H9 (cell line): Measurements from ENCODE around the gene ZFP62. TPM values are rescaled to one million over a fixed set of nuclear protein-coding genes. Genes with fewer than 3 reads are reported as not detected.

Source experiments
- DNase-seq: peaks from one replicate; pipeline ENCODE4 v3.0.0-alpha.2; 2017
- H2AFZ ChIP-seq: one replicate; pipeline ENCODE4 v1.6.1; 2013; ENCODE audit warnings: mild to moderate bottlenecking, low read length, control low read depth, moderate library complexity
- H2AK5ac ChIP-seq: 2 replicates; pipeline ENCODE4 v1.6.1; 2013; ENCODE audit warnings: low read length, control low read depth, mixed read lengths; ENCODE audit not compliant: insufficient read length
- H2BK120ac ChIP-seq: one replicate; pipeline ENCODE4 v1.6.1; 2013; ENCODE audit warnings: low read depth, mild to moderate bottlenecking, low read length, control low read depth, inconsistent platforms; ENCODE audit not compliant: poor library complexity, severe bottlenecking
- H2BK12ac ChIP-seq: 2 replicates; pipeline ENCODE4 v1.6.1; 2013; ENCODE audit warnings: low read length, control low read depth, mixed read lengths, low read depth; ENCODE audit not compliant: insufficient read length
- H2BK15ac ChIP-seq: 2 replicates; pipeline ENCODE4 v1.6.1; 2013; ENCODE audit warnings: low read depth, low read length, control low read depth
- H2BK20ac ChIP-seq: one replicate; pipeline ENCODE4 v1.6.1; 2013; ENCODE audit warnings: low read depth, mild to moderate bottlenecking, low read length, control low read depth, inconsistent platforms; ENCODE audit not compliant: poor library complexity, severe bottlenecking
- H2BK5ac ChIP-seq: 2 replicates; pipeline ENCODE4 v1.6.1; 2013; ENCODE audit warnings: low read length, control low read depth, mixed read lengths; ENCODE audit not compliant: insufficient read length
- H3K14ac ChIP-seq: 2 replicates; pipeline ENCODE4 v1.6.1; 2013; ENCODE audit warnings: low read length, control low read depth; ENCODE audit not compliant: insufficient read depth
- H3K18ac ChIP-seq: 2 replicates; pipeline ENCODE4 v1.6.1; 2013; ENCODE audit warnings: low read depth, mild to moderate bottlenecking, mixed read lengths, low read length, control low read depth; ENCODE audit not compliant: insufficient read length
- H3K23ac ChIP-seq: 2 replicates; pipeline ENCODE4 v1.6.1; 2013; ENCODE audit warnings: low read length, control low read depth, mixed read lengths, low read depth; ENCODE audit not compliant: insufficient read length
- H3K23me2 ChIP-seq: 2 replicates; pipeline ENCODE4 v1.6.1; 2013; ENCODE audit warnings: low read depth, mild to moderate bottlenecking, mixed read lengths, low read length, control low read depth; ENCODE audit not compliant: insufficient read length, poor library complexity, severe bottlenecking
- H3K27ac ChIP-seq: 2 replicates; pipeline ENCODE4 v1.5.1; 2013; ENCODE audit warnings: low read length, control low read depth, mixed read lengths, low read depth; ENCODE audit not compliant: insufficient read length
- H3K27me3 ChIP-seq: 2 replicates; pipeline ENCODE4 v1.6.1; 2013; ENCODE audit warnings: low read length, control low read depth, inconsistent platforms; ENCODE audit not compliant: insufficient read depth
- H3K4ac ChIP-seq: 2 replicates; pipeline ENCODE4 v1.6.1; 2013; ENCODE audit warnings: low read depth, mild to moderate bottlenecking, control low read depth, inconsistent platforms, low read length, moderate library complexity
- H3K4me1 ChIP-seq: 2 replicates; pipeline ENCODE4 v1.6.1; 2013; ENCODE audit warnings: low read length, control low read depth, inconsistent platforms; ENCODE audit not compliant: insufficient read depth
- H3K4me2 ChIP-seq: 2 replicates; pipeline ENCODE4 v1.6.1; 2013; ENCODE audit warnings: low read length, control low read depth, mixed read lengths; ENCODE audit not compliant: insufficient read length, insufficient read depth
- H3K56ac ChIP-seq: 2 replicates; pipeline ENCODE4 v1.6.1; 2013; ENCODE audit warnings: low read depth, mild to moderate bottlenecking, mixed read lengths, low read length, control low read depth; ENCODE audit not compliant: insufficient read length
- H3K79me1 ChIP-seq: 2 replicates; pipeline ENCODE4 v1.6.1; 2013; ENCODE audit warnings: low read depth, mild to moderate bottlenecking, moderate library complexity, low read length, control low read depth, inconsistent platforms; ENCODE audit not compliant: insufficient read depth, poor library complexity, severe bottlenecking
- H3K79me2 ChIP-seq: 2 replicates; pipeline ENCODE4 v1.6.1; 2013; ENCODE audit warnings: low read length, control low read depth, inconsistent platforms; ENCODE audit not compliant: insufficient read depth
- H3K9ac ChIP-seq: 2 replicates; pipeline ENCODE4 v1.6.1; 2013; ENCODE audit warnings: low read length, control low read depth, mixed read lengths; ENCODE audit not compliant: insufficient read length; ENCODE audit errors: extremely low read depth
- H3K9me3 ChIP-seq: one replicate; pipeline ENCODE4 v1.6.1; 2013; ENCODE audit warnings: low read depth, low read length, inconsistent platforms; ENCODE audit not compliant: control insufficient read depth
- H3T11ph ChIP-seq: one replicate; pipeline ENCODE4 v1.6.1; 2013; ENCODE audit warnings: mild to moderate bottlenecking, low read length, control low read depth, inconsistent platforms
- H4K20me1 ChIP-seq: one replicate; pipeline ENCODE4 v1.6.1; 2013; ENCODE audit not compliant: control insufficient read depth, insufficient read length, insufficient read depth
- H4K5ac ChIP-seq: 2 replicates; pipeline ENCODE4 v1.6.1; 2013; ENCODE audit warnings: low read depth, mild to moderate bottlenecking, mixed read lengths, low read length, control low read depth; ENCODE audit not compliant: insufficient read length
- H4K8ac ChIP-seq: replicated peaks from 2 replicates; pipeline ENCODE4 v1.6.1; 2013; ENCODE audit warnings: low read length, control low read depth, mixed read lengths, low read depth; ENCODE audit not compliant: insufficient read length
- H4K91ac ChIP-seq: 2 replicates; pipeline ENCODE4 v1.6.1; 2013; ENCODE audit warnings: low read depth, mild to moderate bottlenecking, moderate library complexity, mixed read lengths, low read length, control low read depth; ENCODE audit not compliant: insufficient read length
- H3K27ac Mint-ChIP-seq, 3 experiments: 2 replicates in 2 of 3; 3 replicates in 1 of 3; pipeline ENCODE4 v1.8.0; 2020 to 2021; ENCODE audit warnings: mixed read lengths in 3 of 3, mild to moderate bottlenecking in 1 of 3, moderate library complexity in 1 of 3
- H3K27me3 Mint-ChIP-seq: 2 replicates; pipeline ENCODE4 v1.8.0; 2021; ENCODE audit warnings: low read depth, mild to moderate bottlenecking, moderate library complexity, mixed read lengths
- H3K36me3 Mint-ChIP-seq, 3 experiments: 2 replicates in 2 of 3; 3 replicates in 1 of 3; pipeline ENCODE4 v1.8.0; 2020 to 2021; ENCODE audit warnings: low read depth in 3 of 3, mixed read lengths in 3 of 3; ENCODE audit not compliant: insufficient read depth in 1 of 3
- H3K4me1 Mint-ChIP-seq, 2 experiments: 2 replicates each; pipeline ENCODE4 v1.8.0; 2020; ENCODE audit warnings: mixed read lengths in 2 of 2
- H3K4me3 Mint-ChIP-seq, 2 experiments: 2 replicates in 1 of 2; 3 replicates in 1 of 2; pipeline ENCODE4 v1.8.0; 2020 to 2021; ENCODE audit warnings: mild to moderate bottlenecking in 2 of 2, mixed read lengths in 2 of 2, moderate library complexity in 1 of 2
- H3K9me3 Mint-ChIP-seq, 2 experiments: 2 replicates in 1 of 2; 3 replicates in 1 of 2; pipeline ENCODE4 v1.8.0; 2020; ENCODE audit warnings: mild to moderate bottlenecking in 2 of 2, mixed read lengths in 2 of 2, moderate library complexity in 1 of 2
- CTCF ChIP-seq: fragments of 200-600 bp; sonication (generic); conservative IDR thresholded peaks from 3 replicates; pipeline ENCODE4 v1.8.0; 2021; ENCODE audit warnings: antibody characterized with exemption, mild to moderate bottlenecking
- WGBS: extraction: QIAGEN DNeasy Blood & Tissue Kit; methylation state at CpG from one replicate; pipeline ENCODE4 v1.1.7; 2013; ENCODE audit warnings: missing lambda C conversion rate, low lambda C conversion rate, mixed read lengths; ENCODE audit not compliant: insufficient read length; ENCODE audit errors: extremely low coverage; 5-methylcytosine and 5-hydroxymethylcytosine counted together
- total RNA-seq: library from RNA; stranded (reverse); gene quantifications from 2 replicates; pipeline ENCODE4 v1.2.1, GENCODE V29; 2021

ZFP62 gene
- total RNA-seq, 1 experiment from 2014 or later: 16.2 TPM

GRCh38 chr5:180860273-180860886 is 696 bp downstream of the ZFP62 start:
- Histone ChIP-seq H3K56ac (no peak overlapping the region), H4K8ac (peak overlapping the region; percentile 74), H2BK5ac (no peak overlapping the region), H2AFZ (peak overlapping the region; percentile 81), H3K4me1 (no peaks in the 10 kb centered on the region), H4K20me1 (no peaks in the 10 kb centered on the region), H3K4me2 (peak overlapping the region; percentile 89), H4K5ac (no peak overlapping the region), H3K14ac (peak overlapping the region; percentile 92; the same call in 1 of the 2 replicates), H3K18ac (peak overlapping the region; percentile 93), H2BK20ac (no peak overlapping the region), H2BK12ac (no peak overlapping the region), H3K27me3 (no peaks in the 10 kb centered on the region), H3K23me2 (peaks cover 2% of the 10 kb centered on the region), H3K79me1 (peaks cover 15% of the 10 kb centered on the region), H3K9ac (peak overlapping the region; percentile 84), H3K79me2 (peaks cover 3% of the 10 kb centered on the region; the same call in 1 of the 2 replicates), H3K27ac (peak overlapping the region; percentile 84), H3K4ac (no peak overlapping the region), H4K91ac (no peak overlapping the region), H3K9me3 (no peaks in the 10 kb centered on the region), H3K23ac (no peak overlapping the region), H2AK5ac (no peak overlapping the region), H2BK120ac (no peak overlapping the region), H2BK15ac (no peak overlapping the region), H3T11ph (no peak overlapping the region)
- peak overlapping the region; percentile 91 to 97 for H3K4me3 Mint-ChIP-seq
- peaks cover 13 to 14% of the 10 kb centered on the region in 2 experiments for H3K4me1 Mint-ChIP-seq
- peak; percentile 41; the same call in 2 of the 3 replicates for TF ChIP-seq CTCF
- H3K27ac Mint-ChIP-seq: peak overlapping the region; percentile 96 to 98 (median 97)
- H3K27me3 Mint-ChIP-seq: no peaks in the 10 kb centered on the region; the same call in 1 of the 2 replicates
- DNase-seq: peak; percentile 81
- no CpG with 5 or more reads among the region's 18 CpGs for WGBS
- peaks cover 0 to 4% of the 10 kb centered on the region in 2 experiments; a peak in 3 of 5 replicates for H3K9me3 Mint-ChIP-seq
- peaks cover 27 to 29% (median 28%) of the 10 kb centered on the region in 3 experiments for H3K36me3 Mint-ChIP-seq
